Measurements from ENCODE around the gene NEDD4L.

Gene NEDD4L

GRCh38 chr18:58408665-58409064 is 364.6 kb downstream of the NEDD4L start:
- no peak overlapping the region for H3K18ac ChIP-seq (ENCODE audit: low read length)
- H3K27ac ChIP-seq (replicated peaks; ENCODE audit: low read length) = no peak overlapping the region
- H3K9me3 ChIP-seq (replicated peaks in 1 of 2; ENCODE audit: control insufficient read depth in 2 of 2, insufficient read depth in 1 of 2, low read depth in 1 of 2, low read length in 2 of 2) = no peaks in the 10 kb centered on the region
- H3K4ac ChIP-seq (ENCODE audit: low read length) = no peak overlapping the region
- peaks cover 0 to 28% (median 0%) of the 10 kb centered on the region in 3 experiments for H3K27me3 ChIP-seq (ENCODE audit: control insufficient read depth in 3 of 3, insufficient read depth in 3 of 3, low read depth in 1 of 3, low read length in 3 of 3)
- DNase-seq (ENCODE audit: low spot score) = no peak
- H3K36me3 ChIP-seq (replicated peaks in 1 of 2; ENCODE audit: control insufficient read depth in 2 of 2, insufficient read depth in 2 of 2, low read length in 2 of 2) = no peaks in the 10 kb centered on the region
- H3K79me1 ChIP-seq (ENCODE audit: low read depth, low read length) = no peaks in the 10 kb centered on the region
- H3K14ac ChIP-seq (ENCODE audit: low read length) = no peak overlapping the region
- no peak overlapping the region for H4K8ac ChIP-seq (ENCODE audit: low read depth, low read length)
- no peak overlapping the region for H2BK5ac ChIP-seq (ENCODE audit: low read length)
- H2BK15ac ChIP-seq (ENCODE audit: low read length) = no peak overlapping the region
- no peak overlapping the region for H2BK120ac ChIP-seq (ENCODE audit: low read depth, low read length)
- WGBS, 2 donors (ENCODE audit: extremely low coverage in 2 of 2, insufficient read length in 2 of 2, insufficient replicate concordance in 1 of 2) = no CpG with 5 or more reads among the region's 4 CpGs
- no peak overlapping the region for H3K23ac ChIP-seq (ENCODE audit: low read depth, low read length, poor library complexity)
- no peak overlapping the region for H2BK12ac ChIP-seq (ENCODE audit: low read length)
- H3K4me3 ChIP-seq (ENCODE audit: low read length in 2 of 2) = no peak overlapping the region
- H3K4me2 ChIP-seq (ENCODE audit: insufficient read depth, low read length, poor library complexity, severe bottlenecking) = no peak overlapping the region
- no peak overlapping the region for H3K9ac ChIP-seq (ENCODE audit: low read depth, low read length, poor library complexity)
- peaks cover 4 to 12% of the 10 kb centered on the region in 2 donors for H3K4me1 ChIP-seq (ENCODE audit: control insufficient read depth in 2 of 2, insufficient read depth in 1 of 2, low read depth in 1 of 2, low read length in 2 of 2)
- H2AFZ ChIP-seq (ENCODE audit: low read length) = no peak overlapping the region
- no peak overlapping the region for H4K91ac ChIP-seq (ENCODE audit: low read depth, low read length, poor library complexity)
- H2AK5ac ChIP-seq (ENCODE audit: low read depth, low read length) = no peak overlapping the region

- H2AK5ac ChIP-seq (ENCODE audit: low read depth, low read length) = no peak overlapping the region
- no peaks in the 10 kb centered on the region for H3K9me3 ChIP-seq (replicated peaks in 1 of 2; ENCODE audit: control insufficient read depth in 2 of 2, insufficient read depth in 1 of 2, low read depth in 1 of 2, low read length in 2 of 2)
- H3K4me1 ChIP-seq (ENCODE audit: control insufficient read depth in 2 of 2, insufficient read depth in 1 of 2, low read depth in 1 of 2, low read length in 2 of 2) = peaks cover 4 to 12% of the 10 kb centered on the region in 2 donors
- H3K4me3 ChIP-seq (ENCODE audit: low read length in 2 of 2) = no peak overlapping the region
- no peak overlapping the region for H4K91ac ChIP-seq (ENCODE audit: low read depth, low read length, poor library complexity)
- H3K18ac ChIP-seq (ENCODE audit: low read length) = no peak overlapping the region
- no peak overlapping the region for H2AFZ ChIP-seq (ENCODE audit: low read length)
- no peak overlapping the region for H3K4me2 ChIP-seq (ENCODE audit: insufficient read depth, low read length, poor library complexity, severe bottlenecking)
- H4K8ac ChIP-seq (ENCODE audit: low read depth, low read length) = no peak overlapping the region
- no peaks in the 10 kb centered on the region for H3K36me3 ChIP-seq (replicated peaks in 1 of 2; ENCODE audit: control insufficient read depth in 2 of 2, insufficient read depth in 2 of 2, low read length in 2 of 2)
- H3K27ac ChIP-seq (replicated peaks; ENCODE audit: low read length) = no peak overlapping the region
- no peak overlapping the region for H3K9ac ChIP-seq (ENCODE audit: low read depth, low read length, poor library complexity)
- H2BK120ac ChIP-seq (ENCODE audit: low read depth, low read length) = no peak overlapping the region
- H3K4ac ChIP-seq (ENCODE audit: low read length) = no peak overlapping the region
- no peak overlapping the region for H3K14ac ChIP-seq (ENCODE audit: low read length)
- no peak for DNase-seq (ENCODE audit: low spot score)
- WGBS, 2 donors (ENCODE audit: extremely low coverage in 2 of 2, insufficient read length in 2 of 2, insufficient replicate concordance in 1 of 2) = no CpG with 5 or more reads among the region's 5 CpGs
- no peak overlapping the region for H2BK15ac ChIP-seq (ENCODE audit: low read length)
- H3K23ac ChIP-seq (ENCODE audit: low read depth, low read length, poor library complexity) = no peak overlapping the region
- H3K27me3 ChIP-seq (ENCODE audit: control insufficient read depth in 3 of 3, insufficient read depth in 3 of 3, low read depth in 1 of 3, low read length in 3 of 3) = peaks cover 0 to 37% (median 0%) of the 10 kb centered on the region in 3 experiments
- no peaks in the 10 kb centered on the region for H3K79me1 ChIP-seq (ENCODE audit: low read depth, low read length)
- H2BK12ac ChIP-seq (ENCODE audit: low read length) = no peak overlapping the region
- no peak overlapping the region for H2BK5ac ChIP-seq (ENCODE audit: low read length)
Observed at GRCh38 chr18:58409802-58410445, 365.9 kb downstream of the NEDD4L start.

GRCh38 chr18:58411323-58411722 is 367.3 kb downstream of the NEDD4L start:
- Histone ChIP-seq H3K23ac (ENCODE audit: low read depth, low read length, poor library complexity) (no peak overlapping the region), H3K27ac (replicated peaks; ENCODE audit: low read length) (no peak overlapping the region), H2AFZ (ENCODE audit: low read length) (no peak overlapping the region), H3K27me3 (ENCODE audit: control insufficient read depth in 3 of 3, insufficient read depth in 3 of 3, low read depth in 1 of 3, low read length in 3 of 3) (peaks cover 0 to 39% (median 0%) of the 10 kb centered on the region in 3 experiments), H2BK15ac (ENCODE audit: low read length) (no peak overlapping the region), H3K9ac (ENCODE audit: low read depth, low read length, poor library complexity) (no peak overlapping the region), H2BK12ac (ENCODE audit: low read length) (no peak overlapping the region), H2AK5ac (ENCODE audit: low read depth, low read length) (no peak overlapping the region), H4K8ac (ENCODE audit: low read depth, low read length) (no peak overlapping the region), H3K9me3 (replicated peaks in 1 of 2; ENCODE audit: control insufficient read depth in 2 of 2, insufficient read depth in 1 of 2, low read depth in 1 of 2, low read length in 2 of 2) (no peaks in the 10 kb centered on the region), H2BK5ac (ENCODE audit: low read length) (no peak overlapping the region), H3K14ac (ENCODE audit: low read length) (no peak overlapping the region), H3K4me1 (ENCODE audit: control insufficient read depth in 2 of 2, insufficient read depth in 1 of 2, low read depth in 1 of 2, low read length in 2 of 2) (peaks cover 4 to 12% of the 10 kb centered on the region in 2 donors), H3K4ac (ENCODE audit: low read length) (no peak overlapping the region), H3K79me1 (ENCODE audit: low read depth, low read length) (no peaks in the 10 kb centered on the region), H3K4me2 (ENCODE audit: insufficient read depth, low read length, poor library complexity, severe bottlenecking) (no peak overlapping the region), H4K91ac (ENCODE audit: low read depth, low read length, poor library complexity) (no peak overlapping the region), H3K18ac (ENCODE audit: low read length) (no peak overlapping the region), H2BK120ac (ENCODE audit: low read depth, low read length) (no peak overlapping the region), H3K4me3 (ENCODE audit: low read length in 2 of 2) (no peak overlapping the region), H3K36me3 (replicated peaks in 1 of 2; ENCODE audit: control insufficient read depth in 2 of 2, insufficient read depth in 2 of 2, low read length in 2 of 2) (no peaks in the 10 kb centered on the region)
- WGBS, 2 donors (ENCODE audit: extremely low coverage in 2 of 2, insufficient read length in 2 of 2, insufficient replicate concordance in 1 of 2) = no CpG with 5 or more reads among the region's 7 CpGs
- no peak for DNase-seq (ENCODE audit: low spot score)

GRCh38 chr18:58412844-58413666 is 369.0 kb downstream of the NEDD4L start:
- Histone ChIP-seq H2BK120ac (ENCODE audit: low read depth, low read length) (no peak overlapping the region), H3K36me3 (replicated peaks in 1 of 2; ENCODE audit: control insufficient read depth in 2 of 2, insufficient read depth in 2 of 2, low read length in 2 of 2) (no peaks in the 10 kb centered on the region), H2BK12ac (ENCODE audit: low read length) (no peak overlapping the region), H2BK15ac (ENCODE audit: low read length) (no peak overlapping the region), H3K14ac (ENCODE audit: low read length) (no peak overlapping the region), H3K79me1 (ENCODE audit: low read depth, low read length) (no peaks in the 10 kb centered on the region), H3K18ac (ENCODE audit: low read length) (no peak overlapping the region), H3K4me1 (ENCODE audit: control insufficient read depth in 2 of 2, insufficient read depth in 1 of 2, low read depth in 1 of 2, low read length in 2 of 2) (peaks cover 0 to 2% of the 10 kb centered on the region in 2 donors), H3K9me3 (replicated peaks in 1 of 2; ENCODE audit: control insufficient read depth in 2 of 2, insufficient read depth in 1 of 2, low read depth in 1 of 2, low read length in 2 of 2) (no peaks in the 10 kb centered on the region), H3K23ac (ENCODE audit: low read depth, low read length, poor library complexity) (no peak overlapping the region), H4K8ac (ENCODE audit: low read depth, low read length) (no peak overlapping the region), H3K27ac (replicated peaks; ENCODE audit: low read length) (no peak overlapping the region), H3K4me2 (ENCODE audit: insufficient read depth, low read length, poor library complexity, severe bottlenecking) (no peak overlapping the region), H3K27me3 (ENCODE audit: control insufficient read depth in 3 of 3, insufficient read depth in 3 of 3, low read depth in 1 of 3, low read length in 3 of 3) (peaks cover 0 to 39% (median 0%) of the 10 kb centered on the region in 3 experiments), H4K91ac (ENCODE audit: low read depth, low read length, poor library complexity) (no peak overlapping the region), H3K4ac (ENCODE audit: low read length) (no peak overlapping the region), H2AK5ac (ENCODE audit: low read depth, low read length) (no peak overlapping the region), H2AFZ (ENCODE audit: low read length) (no peak overlapping the region), H2BK5ac (ENCODE audit: low read length) (no peak overlapping the region), H3K9ac (ENCODE audit: low read depth, low read length, poor library complexity) (no peak overlapping the region), H3K4me3 (ENCODE audit: low read length in 2 of 2) (no peak overlapping the region)
- WGBS, 2 donors (ENCODE audit: extremely low coverage in 2 of 2, insufficient read length in 2 of 2, insufficient replicate concordance in 1 of 2) = no CpG with 5 or more reads among the region's 5 CpGs
- no peak for DNase-seq (ENCODE audit: low spot score)

Measured in neuronal stem cell (in vitro differentiated cells).